ENCODE results near the gene NR1I3.
"Not testable (repeated sequence)": the region's sequence is repeated elsewhere in the genome, so short reads cannot be mapped to it uniquely, and the experiment has no call there.

The NR1I3 gene, protein sequence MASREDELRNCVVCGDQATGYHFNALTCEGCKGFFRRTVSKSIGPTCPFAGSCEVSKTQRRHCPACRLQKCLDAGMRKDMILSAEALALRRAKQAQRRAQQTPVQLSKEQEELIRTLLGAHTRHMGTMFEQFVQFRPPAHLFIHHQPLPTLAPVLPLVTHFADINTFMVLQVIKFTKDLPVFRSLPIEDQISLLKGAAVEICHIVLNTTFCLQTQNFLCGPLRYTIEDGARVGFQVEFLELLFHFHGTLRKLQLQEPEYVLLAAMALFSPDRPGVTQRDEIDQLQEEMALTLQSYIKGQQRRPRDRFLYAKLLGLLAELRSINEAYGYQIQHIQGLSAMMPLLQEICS

GRCh38 chr1:161238039-161238473 is at the start of gene NR1I3:
Gene NR1I3 (minus strand): TSS chr1:161238203. CDS start chr1:161236565, 1,638 bp downstream.
- no peak for DNase-seq (ENCODE audit: low spot score)

DNA sequence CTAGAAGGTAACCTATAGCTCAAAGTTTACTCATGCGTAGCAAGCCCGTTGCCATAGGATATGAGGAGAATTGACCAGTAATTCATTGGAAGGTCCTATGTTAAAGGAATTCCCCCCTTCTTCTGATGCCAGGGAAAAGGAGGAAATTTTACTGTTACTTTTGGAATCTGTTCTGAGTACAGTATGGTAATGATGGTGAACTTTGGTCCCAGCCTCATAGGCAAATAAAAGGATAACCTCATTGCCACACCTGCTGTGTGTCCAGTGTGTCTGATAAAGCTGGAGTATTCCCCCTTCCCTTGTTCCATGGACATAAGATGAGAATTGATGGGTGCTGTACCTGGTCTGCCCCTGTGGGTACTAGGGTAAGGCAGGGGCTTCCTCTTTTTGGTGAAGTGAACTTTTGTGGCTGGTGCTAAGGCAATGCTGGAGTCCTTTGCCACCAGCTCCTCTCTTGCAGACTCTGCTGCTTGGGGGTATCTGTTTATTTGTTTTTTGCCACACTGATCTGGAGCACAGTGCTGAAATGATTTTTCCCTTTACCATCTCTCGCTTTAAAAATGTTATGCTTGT is 49.6 kb upstream of the NR1I3 start:
- DNase-seq (ENCODE audit: low spot score) = no peak

GRCh38 chr1:161285521-161285920 is 47.5 kb upstream of the NR1I3 start:
- DNase-seq (ENCODE audit: low spot score) = no peak

DNA sequence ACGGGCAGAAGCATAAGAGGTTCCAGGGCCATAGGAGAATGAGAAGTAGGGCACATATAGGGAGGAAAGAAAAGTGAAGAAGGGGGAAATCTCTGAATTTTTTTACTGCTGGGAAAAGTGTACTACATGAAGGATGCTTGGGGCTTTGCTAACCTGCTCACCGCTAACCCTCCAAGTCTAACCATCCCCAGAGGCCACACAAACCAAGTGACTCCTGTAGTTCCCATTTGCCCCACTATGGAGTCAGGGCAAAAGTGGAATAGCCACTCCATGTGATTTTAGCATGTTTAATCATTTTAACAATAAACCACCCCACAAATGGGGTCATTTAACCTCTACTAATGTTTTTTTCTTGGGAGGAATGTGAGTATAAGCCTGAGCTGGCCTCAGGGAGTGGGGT is 47.1 kb upstream of the NR1I3 start:
- no peak for DNase-seq (ENCODE audit: low spot score)

DNA sequence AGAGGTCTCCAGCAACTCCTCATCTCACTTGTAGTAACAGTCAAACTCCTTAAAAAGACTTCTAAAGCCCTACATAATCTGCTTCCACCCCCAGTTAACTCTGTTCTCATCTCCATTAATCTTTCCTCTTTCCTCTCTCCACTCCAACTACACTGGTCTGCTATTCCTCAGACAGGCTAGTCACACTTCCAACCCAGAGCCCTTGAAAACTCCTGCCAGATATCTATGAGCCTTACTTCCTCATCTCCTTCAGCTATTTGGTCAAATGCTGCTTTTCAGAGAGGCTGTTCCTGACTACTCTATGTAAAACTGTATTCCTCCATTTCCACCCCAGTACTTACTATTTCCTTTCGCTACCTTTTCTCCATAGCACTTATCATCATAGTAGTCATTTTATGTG is 45.0 kb upstream of the NR1I3 start:
- DNase-seq (ENCODE audit: low spot score) = no peak

DNA sequence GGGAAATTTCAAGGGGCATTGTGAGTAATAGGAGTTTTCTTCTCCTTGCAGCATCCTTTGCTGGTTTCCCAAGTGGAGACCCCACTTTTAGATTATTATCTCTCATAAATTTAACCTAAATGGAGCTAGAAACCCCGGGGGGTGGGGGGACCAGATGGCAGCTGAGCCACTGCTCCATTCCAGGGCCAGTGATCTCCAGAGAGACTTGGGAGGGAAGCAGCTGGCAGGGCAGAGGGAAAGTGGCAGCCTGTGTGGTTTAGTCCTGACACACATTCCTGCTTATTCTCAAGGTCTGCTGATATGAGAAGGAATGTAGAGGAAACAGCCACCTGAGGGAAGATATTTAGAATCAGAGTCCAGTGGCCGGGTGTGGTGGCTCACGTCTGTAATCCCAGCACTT is 36.9 kb upstream of the NR1I3 start:
- no peak for DNase-seq (ENCODE audit: low spot score)

- no peak for DNase-seq (ENCODE audit: low spot score)
Measured at GRCh38 chr1:161273402-161273801, 35.4 kb upstream of the NR1I3 start.

DNA sequence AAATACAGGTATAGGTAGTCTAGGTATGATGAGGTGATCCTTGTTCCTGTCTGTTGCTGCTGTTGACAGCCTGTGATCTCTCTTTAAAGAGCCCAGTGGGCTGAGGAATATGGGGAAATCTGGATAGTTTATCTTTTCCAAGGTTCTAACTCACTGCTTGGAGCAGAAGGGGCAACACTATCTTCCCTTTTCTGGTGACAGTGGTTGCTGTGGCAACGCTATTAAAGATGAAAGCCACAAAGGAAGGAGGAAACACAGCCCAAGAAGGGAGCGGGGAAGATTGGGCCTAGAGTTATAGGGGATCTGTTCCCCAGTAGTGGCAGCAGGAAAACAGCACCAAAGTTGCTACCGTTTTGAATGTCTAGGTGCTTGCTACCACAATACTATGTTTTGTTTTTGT is 29.3 kb upstream of the NR1I3 start:
- DNase-seq (ENCODE audit: low spot score) = no peak

- DNase-seq (ENCODE audit: low spot score) = no peak
Measured at GRCh38 chr1:161266836-161267235, 28.8 kb upstream of the NR1I3 start.

- DNase-seq (ENCODE audit: low spot score) = no peak
Measured at GRCh38 chr1:161266202-161266601, 28.2 kb upstream of the NR1I3 start.

DNA sequence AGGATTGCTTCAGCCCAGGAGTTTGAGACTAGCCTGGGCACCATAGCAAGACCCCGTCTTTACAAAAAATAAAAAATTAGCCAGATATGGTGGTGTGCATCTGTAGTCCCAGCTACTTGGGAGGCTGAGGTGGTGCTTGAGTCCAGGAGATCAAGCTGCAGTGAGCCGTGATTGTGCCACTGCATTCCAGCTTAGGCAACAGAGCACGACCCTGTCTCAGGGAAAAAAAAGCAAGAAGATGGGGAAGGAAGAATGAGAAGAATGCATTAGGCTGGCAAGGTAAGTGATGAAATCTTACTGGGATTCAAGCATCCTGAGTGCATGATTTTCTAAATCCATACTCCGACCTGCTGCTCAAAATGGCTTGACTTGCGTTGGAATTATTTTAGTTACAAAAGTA is 27.3 kb upstream of the NR1I3 start:
- DNase-seq (ENCODE audit: low spot score) = no peak

- DNase-seq (ENCODE audit: low spot score) = no peak
Measured at GRCh38 chr1:161261261-161262235, 23.5 kb upstream of the NR1I3 start.

DNA sequence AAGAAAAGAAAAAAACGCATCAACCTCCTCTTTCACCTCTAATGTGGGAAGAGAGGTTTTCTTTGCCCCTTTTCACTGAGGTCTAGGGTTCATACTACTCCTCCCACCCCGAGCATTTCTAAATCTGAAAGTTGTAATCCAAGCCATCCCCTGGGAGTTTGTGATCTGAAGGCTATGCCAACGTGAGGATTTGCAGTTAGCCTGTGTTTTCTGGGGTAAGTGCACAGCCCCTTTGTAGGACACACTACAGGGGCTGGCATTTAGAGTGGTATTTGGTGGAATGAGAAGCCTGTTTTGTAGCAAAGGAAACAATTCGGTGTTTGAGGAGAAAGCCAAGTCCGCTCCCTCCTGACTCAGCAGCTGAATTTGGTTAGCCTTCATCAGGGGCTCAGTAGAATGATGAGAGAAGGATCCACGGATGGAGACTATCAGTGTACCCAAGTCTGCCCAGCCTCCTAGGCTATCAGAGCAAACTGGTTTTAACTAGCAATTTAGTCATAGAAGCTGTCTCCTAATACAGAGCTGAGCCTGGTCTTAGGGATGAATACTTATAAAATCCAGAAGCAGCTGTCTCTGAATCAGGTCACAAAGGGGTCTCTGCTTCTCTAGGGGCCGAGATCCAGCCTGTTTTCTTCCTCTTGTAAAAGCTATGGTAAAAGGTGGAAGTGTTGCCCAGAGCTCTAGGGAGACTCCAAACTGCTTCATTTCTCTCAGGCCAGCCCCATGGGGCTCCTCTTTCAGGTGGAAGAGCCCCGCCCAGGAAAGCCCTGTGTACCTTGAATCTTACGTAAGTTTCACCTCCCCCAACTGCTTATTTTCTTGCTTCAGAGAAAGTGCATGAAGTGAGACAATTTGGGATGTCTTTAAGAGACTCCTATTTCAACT is 22.6 kb upstream of the NR1I3 start:
- DNase-seq (ENCODE audit: low spot score) = no peak

GRCh38 chr1:161259765-161260164 is 21.8 kb upstream of the NR1I3 start:
- no peak for DNase-seq (ENCODE audit: low spot score)

GRCh38 chr1:161259345-161259702 is 21.3 kb upstream of the NR1I3 start:
- peak; percentile 3 for DNase-seq (ENCODE audit: low spot score)

DNA sequence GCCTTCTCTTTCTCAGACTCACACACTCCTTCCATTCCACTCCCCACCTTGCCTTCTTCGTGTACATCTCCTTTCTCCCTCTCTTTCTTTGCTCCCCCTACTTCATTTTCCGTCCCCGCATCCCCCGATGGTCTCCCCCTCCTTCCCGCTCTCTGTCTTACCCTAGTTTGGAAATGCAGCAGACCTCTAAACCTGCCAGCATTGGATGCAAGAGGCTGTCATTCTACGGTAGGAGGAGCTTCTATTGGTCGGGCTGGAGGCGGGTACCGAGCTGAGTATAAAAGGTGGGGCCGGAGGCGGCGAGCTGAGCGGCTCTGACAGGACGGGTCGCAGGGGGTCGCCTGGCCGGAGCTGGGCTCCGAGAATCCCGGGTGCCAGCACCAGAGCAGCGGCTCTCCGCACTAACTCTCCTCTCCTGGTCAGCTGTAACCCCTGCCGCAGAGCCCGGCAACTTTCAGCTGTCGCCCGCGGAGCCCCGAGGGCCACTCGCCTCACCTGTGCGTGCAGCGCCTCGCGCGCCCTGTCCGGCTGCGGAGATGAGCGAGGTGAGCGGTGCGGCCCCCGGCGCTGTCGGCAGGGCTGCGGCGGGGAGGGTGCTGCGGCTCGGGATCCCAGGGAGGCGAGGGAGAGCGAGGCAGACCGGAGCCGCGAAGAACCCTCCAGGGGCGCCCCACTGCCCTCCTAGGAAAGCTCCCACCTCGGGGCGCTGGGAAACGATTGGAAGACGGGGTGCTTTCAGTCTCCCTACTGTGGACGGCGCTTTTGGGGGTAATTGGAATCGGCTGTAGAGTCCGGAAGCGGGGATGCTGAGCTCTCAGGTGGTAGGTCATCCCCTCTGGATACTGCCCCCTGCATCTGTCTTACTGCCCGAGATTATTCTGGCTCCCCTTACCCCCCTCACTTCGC is 20.7 kb upstream of the NR1I3 start, which contains the start of gene PCP4L1:
Gene PCP4L1 (plus strand): TSS at position 307 of the 906 bp plus-strand sequence. CDS start 230 bp downstream, at position 537.
- DNase-seq (ENCODE audit: low spot score) = peak; percentile 94

- not testable (repeated sequence) for DNase-seq (ENCODE audit: low spot score)
Measured at GRCh38 chr1:161257109-161257508, 19.1 kb upstream of the NR1I3 start.

DNA sequence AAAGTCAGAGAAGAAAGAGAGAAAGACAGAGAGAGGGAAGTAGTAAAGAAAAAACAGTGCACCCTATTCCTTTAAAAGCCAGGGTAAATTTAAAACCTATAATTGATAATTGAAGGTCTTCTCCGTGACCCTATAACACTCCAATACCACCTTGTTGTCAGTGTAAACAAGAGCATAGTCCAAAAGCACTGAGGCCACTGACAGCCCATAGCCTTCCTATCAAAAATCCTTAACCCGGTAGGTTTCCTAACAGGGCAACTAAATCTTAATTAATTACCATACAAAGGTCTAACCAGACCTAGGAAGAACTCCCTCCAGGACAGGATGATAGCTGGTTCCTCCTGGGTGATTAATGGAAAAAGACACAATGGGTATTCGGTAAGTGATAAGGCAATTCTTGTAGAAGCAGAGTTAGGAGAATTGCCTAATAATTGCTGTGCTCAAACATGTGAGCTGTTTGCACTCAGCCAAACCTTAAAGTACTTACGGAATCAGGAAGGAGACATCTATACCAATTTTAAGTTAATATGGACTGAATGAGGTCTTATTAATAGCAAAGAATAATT is 18.0 kb upstream of the NR1I3 start:
- DNase-seq (ENCODE audit: low spot score) = not testable (repeated sequence)

DNA sequence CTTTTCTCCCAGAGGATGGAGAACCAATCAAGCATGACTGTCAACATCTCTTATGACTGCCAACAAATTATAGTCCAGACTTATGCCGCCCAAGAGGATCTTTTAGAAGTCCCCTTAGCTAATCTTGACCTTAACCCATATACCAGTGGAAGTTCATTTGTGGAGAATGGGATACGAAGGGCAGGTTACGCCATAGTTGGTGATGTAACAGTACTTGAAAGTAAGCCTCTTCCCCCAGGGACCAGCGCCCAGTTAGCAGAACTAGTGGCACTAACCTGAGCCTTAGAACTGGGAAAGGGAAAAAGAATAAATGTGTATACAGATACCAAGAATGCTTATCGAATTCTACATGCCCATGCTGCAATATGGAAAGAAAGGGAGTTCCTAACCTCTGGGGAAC is 17.3 kb upstream of the NR1I3 start:
- not testable (repeated sequence) for DNase-seq (ENCODE audit: low spot score)

- no peak for DNase-seq (ENCODE audit: low spot score)
Measured at GRCh38 chr1:161251579-161251978, 13.6 kb upstream of the NR1I3 start.
